HEK293T (cell line): ENCODE measurements around the gene SEMA5A.

ENCODE experiments used
- BHLHE40 ChIP-seq: fragments of 450-650 bp; IDR thresholded peaks from 2 replicates; pipeline ENCODE4 v1.6.1; 2016; ENCODE audit warnings: mild to moderate bottlenecking, moderate library complexity, borderline replicate concordance
- CTBP1 ChIP-seq: fragments of 450-650 bp; IDR thresholded peaks from 2 replicates; pipeline ENCODE4 v1.6.1; 2016; ENCODE audit warnings: borderline replicate concordance
- FOXK2 ChIP-seq: fragments of 450-650 bp; IDR thresholded peaks from 2 replicates; pipeline ENCODE4 v1.6.1; 2016; ENCODE audit warnings: mild to moderate bottlenecking
- FOXM1 ChIP-seq: fragments of 450-650 bp; IDR thresholded peaks from 2 replicates; pipeline ENCODE4 v1.6.1; 2017; ENCODE audit warnings: mild to moderate bottlenecking, borderline replicate concordance
- HDGF ChIP-seq: fragments of 450-650 bp; IDR thresholded peaks from 2 replicates; pipeline ENCODE4 v1.6.1; 2017; ENCODE audit warnings: antibody characterized with exemption, borderline replicate concordance
- PKNOX1 ChIP-seq: fragments of 450-650 bp; IDR thresholded peaks from 2 replicates; pipeline ENCODE4 v1.6.1; 2016
- SP1 ChIP-seq: fragments of 450-650 bp; IDR thresholded peaks from 2 replicates; pipeline ENCODE4 v1.6.1; 2017
- ZNF384 ChIP-seq: fragments of 450-650 bp; IDR thresholded peaks from 2 replicates; pipeline ENCODE4 v1.6.1; 2016

GRCh38 chr5:9174446-9174845 lies 371.4 kb downstream of the SEMA5A start:
- no peak for TF ChIP-seq CTBP1
- no peak for TF ChIP-seq BHLHE40
- TF ChIP-seq SP1 = no peak
- TF ChIP-seq PKNOX1 = no peak
- no peak for TF ChIP-seq ZNF384
- no peak for TF ChIP-seq FOXM1
- no peak for TF ChIP-seq HDGF
- no peak for TF ChIP-seq FOXK2
